T follicular helper cell (primary cell): ENCODE results near the gene VWA1.
"Not testable (repeated sequence)": the region's sequence is repeated elsewhere in the genome, so short reads cannot be mapped to it uniquely, and the experiment has no call there.

Source experiments
- DNase-seq: peaks from one replicate; pipeline ENCODE4 v3.0.0-alpha.2; 2020; ENCODE audit warnings: low read depth

The VWA1 gene

DNA sequence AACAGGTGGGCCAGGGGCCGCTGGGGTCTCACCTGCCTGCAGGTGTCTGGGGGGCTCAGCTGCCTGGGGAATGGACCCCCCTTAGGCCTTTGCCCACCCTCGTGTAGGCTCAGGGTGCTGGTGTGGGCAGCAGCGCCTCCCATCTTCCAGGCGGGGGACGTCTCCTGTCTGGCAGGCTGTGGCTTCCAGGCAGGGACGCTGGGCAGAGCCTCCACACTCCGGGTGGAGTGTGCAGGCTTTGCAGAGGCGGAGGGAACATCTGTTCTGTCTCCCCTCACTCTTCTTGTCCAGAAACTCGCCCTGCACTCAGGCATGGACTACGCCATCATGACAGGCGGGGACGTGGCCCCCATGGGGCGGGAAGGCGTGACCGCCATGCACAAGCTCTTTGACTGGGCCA, 20.4 kb downstream of the VWA1 start:
- not testable (repeated sequence) for DNase-seq

- not testable (repeated sequence) for DNase-seq
These were observed 21.3 kb downstream of the VWA1 start for GRCh38 chr1:1456683-1457255.

GRCh38 chr1:1459156-1459555, 23.7 kb downstream of the VWA1 start:
- DNase-seq, result not testable (repeated sequence)

DNA sequence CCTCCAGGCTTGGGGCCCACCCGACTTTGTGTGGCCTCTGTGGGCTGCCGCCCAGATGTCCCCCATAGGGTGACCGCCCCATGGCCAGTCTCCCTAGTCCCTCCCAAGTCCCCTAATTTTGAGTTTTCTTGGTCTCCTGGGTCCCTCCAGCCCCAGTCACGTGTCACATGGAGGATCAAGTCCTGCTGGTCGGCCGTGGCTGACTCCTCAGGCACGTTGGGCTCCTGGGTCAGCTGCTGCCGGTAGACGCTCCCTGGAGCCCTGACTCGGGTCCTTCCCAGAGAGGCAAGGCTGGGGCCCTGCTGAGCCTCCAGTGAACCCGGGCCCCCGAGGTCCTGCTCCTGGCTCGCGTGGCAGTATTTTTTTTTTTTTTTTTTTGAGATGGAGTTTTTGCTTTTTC, 24.2 kb downstream of the VWA1 start:
- DNase-seq, result not testable (repeated sequence)

GRCh38 chr1:1460540-1461130, 25.1 kb downstream of the VWA1 start:
- no peak for DNase-seq

GRCh38 chr1:1461721-1462317, 26.3 kb downstream of the VWA1 start:
- DNase-seq, result no peak

DNA sequence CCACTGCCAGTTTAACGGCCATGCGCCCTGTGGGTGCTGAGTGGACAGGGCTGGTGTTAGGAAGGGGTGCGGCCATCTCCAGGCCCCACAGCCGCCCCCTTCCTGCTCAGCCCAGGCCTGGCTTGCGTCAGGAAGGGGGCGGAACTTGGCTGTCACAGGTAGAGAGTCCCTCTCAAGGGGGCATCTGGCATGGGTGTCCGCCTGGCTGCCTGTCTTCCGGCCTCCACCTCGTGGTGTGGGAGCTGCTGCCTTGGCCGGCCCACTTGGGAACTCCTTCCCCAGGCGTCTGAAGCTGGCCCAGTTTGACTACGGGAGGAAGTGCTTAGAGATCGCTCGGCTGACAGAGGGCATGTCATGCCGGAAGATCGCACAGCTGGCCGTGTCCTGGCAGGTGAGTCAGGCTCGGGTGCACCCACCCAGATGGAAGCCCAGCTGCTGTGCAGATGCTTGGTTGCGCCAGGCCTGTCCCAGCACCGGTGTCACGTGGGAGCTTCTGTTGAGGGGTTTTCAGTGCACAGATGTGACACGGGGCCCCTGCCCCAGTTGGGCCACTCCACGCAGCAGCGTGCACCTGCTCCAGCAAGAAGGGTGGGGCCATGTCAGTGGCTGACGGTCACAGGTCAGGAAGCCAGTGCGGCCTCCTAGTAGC, 27.0 kb downstream of the VWA1 start:
- no peak for DNase-seq

- DNase-seq, result no peak
These were observed 27.8 kb downstream of the VWA1 start for GRCh38 chr1:1463312-1463711.

DNA sequence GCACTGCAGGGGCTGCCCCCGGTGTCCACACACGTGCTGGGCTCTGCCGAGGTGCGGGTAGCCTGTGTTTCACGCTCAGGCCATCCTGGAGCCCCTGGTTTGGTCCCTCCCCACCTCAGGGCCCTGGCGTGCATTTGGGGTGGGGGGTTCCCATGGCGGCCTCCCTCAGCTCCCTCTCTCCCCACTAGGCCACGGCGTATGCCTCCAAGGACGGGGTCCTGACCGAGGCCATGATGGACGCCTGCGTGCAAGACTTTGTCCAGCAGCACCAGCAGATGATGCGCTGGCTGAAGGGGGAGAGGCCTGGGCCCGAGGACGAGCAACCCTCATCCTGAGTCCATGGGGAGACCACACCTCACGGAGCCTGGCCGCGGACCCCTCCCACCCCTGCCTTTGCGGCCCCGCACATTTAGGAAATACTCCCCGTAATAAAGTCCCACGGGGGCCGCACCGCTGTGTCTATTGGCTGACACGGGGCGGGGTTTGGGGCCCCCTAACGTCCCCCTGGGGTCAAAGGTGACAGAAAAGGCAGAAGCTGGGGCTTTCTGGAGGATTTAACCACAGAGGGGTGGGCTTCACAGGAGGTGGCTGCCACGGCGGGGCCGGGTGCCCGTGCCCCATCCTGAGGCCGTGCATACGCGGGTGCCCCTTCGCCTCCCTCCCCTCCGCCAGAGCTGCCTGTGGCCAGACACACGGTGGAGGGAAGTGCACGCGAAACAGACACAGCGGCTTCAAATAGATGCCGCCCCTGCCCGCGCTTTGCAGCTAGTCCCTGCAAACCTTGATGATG, 32.9 kb downstream of the VWA1 start:
- DNase-seq, result not testable (repeated sequence)

- DNase-seq, result no peak
These were observed 35.3 kb downstream of the VWA1 start for GRCh38 chr1:1470626-1471388.

GRCh38 chr1:1471389-1472052, 36.0 kb downstream of the VWA1 start, which contains the start of gene ATAD3B:
Gene ATAD3B (plus strand): TSS chr1:1471765. CDS start chr1:1471885, 120 bp downstream.
- peak; percentile 85 for DNase-seq

DNA sequence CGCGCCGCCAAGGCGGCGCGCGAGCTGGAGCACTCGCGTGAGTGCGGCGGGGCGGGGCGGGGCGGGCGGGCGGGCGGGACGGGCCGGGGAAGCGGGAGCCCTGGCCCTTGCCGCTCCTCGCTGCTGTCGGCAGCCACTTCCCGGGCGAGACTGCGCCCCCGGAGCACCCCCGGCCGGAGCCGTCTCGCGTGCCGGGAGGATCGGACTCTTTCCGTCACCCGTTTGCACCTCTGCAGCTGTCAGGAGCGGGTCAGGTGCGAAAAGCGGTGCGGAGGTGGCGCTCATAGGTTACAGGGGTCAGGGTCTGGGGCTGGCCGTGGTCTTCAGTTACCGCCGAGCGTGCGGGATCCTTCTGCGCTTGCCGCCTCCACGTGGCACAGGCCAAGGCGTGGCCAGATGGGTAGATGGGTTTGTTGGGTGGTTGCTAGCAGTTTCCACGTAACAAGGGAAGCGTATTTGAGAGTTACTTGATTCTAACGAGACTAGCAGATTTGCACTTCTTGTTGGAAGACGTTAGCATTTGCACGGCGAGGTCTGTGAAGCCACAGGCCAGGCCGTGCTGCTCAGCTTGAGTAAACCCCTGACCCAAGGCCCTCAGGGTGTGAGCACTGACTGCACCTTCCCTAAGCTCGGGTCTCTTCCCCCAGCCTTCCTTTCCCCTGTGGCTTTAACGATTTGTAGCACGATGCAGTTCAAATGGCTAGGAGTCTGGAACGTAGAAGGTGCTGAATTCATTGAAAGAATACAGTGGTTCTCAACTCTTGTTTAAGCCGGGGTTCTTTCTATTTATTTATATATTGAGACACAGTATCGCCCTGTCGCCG, 36.8 kb downstream of the VWA1 start:
- DNase-seq, result not testable (repeated sequence)

- not testable (repeated sequence) for DNase-seq
These were observed 40.5 kb downstream of the VWA1 start for GRCh38 chr1:1476011-1476410.

DNA sequence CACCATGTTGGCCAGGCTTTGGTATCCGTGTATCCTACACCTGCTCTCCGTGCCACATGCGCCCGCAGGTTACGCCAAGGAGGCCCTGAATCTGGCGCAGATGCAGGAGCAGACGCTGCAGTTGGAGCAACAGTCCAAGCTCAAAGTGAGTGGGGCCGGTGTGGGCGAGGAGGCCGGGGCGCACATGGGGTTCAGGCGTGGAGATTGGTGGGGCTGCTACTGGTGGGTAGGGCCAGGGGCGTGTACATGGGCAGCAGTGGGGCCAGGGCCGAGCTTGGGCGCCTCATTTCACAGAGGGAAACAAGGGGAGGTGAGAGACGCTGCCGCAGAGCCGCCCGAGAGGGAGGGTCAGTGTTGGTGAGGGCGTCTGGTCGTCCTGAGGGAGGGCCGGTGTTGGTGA, 41.7 kb downstream of the VWA1 start:
- DNase-seq, result no peak

GRCh38 chr1:1479547-1480487, 44.3 kb downstream of the VWA1 start:
- no peak for DNase-seq

GRCh38 chr1:1480488-1480867, 45.0 kb downstream of the VWA1 start:
- not testable (repeated sequence) for DNase-seq

DNA sequence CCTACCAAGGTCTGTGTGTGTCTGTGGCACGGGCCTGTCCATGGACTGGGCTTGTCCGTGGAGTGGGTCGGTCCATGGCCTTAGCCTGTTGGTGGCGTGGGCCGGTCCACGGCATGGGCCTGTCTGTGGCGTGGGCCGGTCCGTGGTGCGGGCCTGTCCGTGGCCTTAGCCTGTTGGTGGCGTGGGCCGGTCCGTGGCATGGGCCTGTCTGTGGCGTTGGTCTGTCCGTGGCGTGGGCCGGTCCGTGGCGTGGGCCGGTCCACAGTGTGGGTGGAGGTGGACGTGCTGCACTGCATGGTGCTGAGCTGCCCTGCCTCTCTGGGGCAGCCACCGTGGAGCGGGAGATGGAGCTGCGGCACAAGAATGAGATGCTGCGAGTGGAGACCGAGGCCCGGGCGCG, 46.3 kb downstream of the VWA1 start:
- DNase-seq, result not testable (repeated sequence)

GRCh38 chr1:1482856-1483255, 47.4 kb downstream of the VWA1 start:
- DNase-seq, result no peak

DNA sequence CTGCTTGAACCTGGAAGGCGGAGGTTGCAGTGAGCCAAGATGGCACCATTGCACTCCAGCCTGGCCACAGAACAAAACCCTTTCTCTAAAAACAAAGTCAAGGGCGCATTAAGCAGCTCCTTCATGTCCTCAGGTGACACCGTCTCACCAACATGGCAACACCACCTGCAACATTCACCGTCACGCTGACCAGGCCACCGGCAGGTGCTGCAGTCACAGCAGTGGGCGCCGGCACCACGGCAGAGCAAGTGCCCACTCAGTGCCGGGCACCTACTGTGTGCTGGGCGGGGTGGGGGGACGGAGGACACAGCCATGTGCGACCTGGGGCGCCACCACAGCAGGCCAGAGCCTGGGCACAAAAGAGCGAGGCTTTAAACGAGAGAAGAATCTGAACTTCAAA, 48.2 kb downstream of the VWA1 start:
- DNase-seq, result no peak
